ENCODE measurements around the gene SEC14L1.
"Not testable (repeated sequence)": the region's sequence is repeated elsewhere in the genome, so short reads cannot be mapped to it uniquely, and the experiment has no call there.

The SEC14L1 gene

GRCh38 chr17:77140878-77141767 lies at the start of gene SEC14L1:
Gene SEC14L1, plus strand, starts transcription at chr17:77140969. Its CDS starts 2,628 bp downstream, at chr17:77143597.
- DNase-seq (ENCODE audit: low spot score): peak; percentile 37

- no peak for DNase-seq (ENCODE audit: low spot score)
Observed at GRCh38 chr17:77092025-77092424, 48.7 kb upstream of the SEC14L1 start.

GRCh38 chr17:77095461-77095860 lies 45.3 kb upstream of the SEC14L1 start:
- no peak for DNase-seq (ENCODE audit: low spot score)

DNA sequence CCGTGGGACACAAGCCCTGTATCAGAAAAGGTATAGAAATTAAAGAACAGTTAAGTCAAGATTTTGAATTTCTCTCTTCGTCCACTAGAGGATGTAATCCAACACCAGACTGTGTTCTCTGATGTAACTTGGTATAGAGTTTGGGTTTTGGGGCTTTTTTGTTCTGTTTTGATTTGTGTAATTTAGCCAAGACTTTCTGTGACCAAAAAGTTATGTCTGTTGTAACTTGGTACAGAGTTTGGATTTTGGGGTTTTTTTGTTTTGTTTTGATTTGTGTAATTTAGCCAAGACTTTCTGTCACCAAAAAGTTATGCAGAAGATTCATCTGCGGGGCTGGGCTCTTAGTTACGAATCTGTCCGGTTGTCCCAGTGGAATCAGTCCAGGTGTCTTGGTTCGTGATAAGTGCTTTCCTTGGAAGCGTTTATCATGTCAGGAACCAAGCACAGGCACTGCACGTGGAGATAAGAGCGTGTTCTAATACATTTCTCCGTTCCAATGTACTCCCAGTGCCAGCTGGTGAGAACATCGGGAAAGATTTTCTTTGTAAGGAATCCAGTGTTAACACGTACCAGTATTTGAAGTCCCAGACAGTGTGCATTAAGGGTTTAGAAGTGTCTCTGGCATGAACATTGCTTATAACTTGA lies 44.1 kb upstream of the SEC14L1 start:
- peak; percentile 28 for DNase-seq (ENCODE audit: low spot score)

DNA sequence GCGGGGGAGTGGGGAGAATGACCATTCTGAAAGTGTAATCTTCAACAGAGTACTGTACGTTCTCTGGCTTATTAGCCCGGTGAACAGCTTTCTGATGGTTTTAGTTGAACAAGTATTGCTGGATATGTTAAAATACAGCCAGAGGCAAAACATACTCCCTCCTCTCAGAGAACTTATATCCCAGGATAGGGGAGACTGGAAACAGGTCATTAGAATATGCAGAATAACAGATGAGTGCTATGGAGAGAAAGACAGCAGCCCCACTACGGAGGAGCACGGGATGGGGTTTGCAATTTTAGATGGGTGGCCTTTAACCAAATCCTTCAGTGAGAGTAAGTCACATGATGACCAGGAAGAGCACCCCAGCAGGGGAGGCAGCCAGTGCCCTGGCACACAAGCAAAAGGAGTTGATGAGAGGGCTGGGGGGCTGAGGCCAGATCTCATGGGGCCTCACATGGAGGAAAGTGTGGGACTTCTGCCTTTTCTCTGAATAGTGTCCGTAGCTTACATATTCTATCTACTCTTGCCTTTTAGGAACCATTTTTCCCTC lies 43.1 kb upstream of the SEC14L1 start:
- DNase-seq (ENCODE audit: low spot score): no peak

- peak; percentile 47 for DNase-seq (ENCODE audit: low spot score)
Observed at GRCh38 chr17:77098884-77099545, 41.8 kb upstream of the SEC14L1 start.

DNA sequence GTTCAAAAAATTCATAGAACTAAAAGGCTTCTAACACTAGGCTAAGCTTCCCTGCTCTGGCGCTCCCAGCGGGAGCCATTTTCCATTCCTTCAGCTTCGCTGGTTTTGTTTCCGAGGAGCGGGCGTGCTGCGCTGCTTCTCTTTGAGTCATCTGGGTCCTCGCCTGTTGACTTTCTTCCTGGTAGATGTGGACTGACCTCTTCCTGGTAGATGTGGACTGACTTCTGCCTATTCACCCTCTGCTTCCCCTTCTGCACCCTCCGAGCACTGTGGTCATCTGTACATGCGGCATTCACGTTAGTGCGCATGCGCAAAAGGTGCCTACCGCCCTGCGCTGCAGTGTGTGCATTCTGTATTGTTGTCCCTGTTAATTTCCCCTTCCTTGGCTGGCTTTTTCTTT lies 40.8 kb upstream of the SEC14L1 start:
- no peak for DNase-seq (ENCODE audit: low spot score)

DNA sequence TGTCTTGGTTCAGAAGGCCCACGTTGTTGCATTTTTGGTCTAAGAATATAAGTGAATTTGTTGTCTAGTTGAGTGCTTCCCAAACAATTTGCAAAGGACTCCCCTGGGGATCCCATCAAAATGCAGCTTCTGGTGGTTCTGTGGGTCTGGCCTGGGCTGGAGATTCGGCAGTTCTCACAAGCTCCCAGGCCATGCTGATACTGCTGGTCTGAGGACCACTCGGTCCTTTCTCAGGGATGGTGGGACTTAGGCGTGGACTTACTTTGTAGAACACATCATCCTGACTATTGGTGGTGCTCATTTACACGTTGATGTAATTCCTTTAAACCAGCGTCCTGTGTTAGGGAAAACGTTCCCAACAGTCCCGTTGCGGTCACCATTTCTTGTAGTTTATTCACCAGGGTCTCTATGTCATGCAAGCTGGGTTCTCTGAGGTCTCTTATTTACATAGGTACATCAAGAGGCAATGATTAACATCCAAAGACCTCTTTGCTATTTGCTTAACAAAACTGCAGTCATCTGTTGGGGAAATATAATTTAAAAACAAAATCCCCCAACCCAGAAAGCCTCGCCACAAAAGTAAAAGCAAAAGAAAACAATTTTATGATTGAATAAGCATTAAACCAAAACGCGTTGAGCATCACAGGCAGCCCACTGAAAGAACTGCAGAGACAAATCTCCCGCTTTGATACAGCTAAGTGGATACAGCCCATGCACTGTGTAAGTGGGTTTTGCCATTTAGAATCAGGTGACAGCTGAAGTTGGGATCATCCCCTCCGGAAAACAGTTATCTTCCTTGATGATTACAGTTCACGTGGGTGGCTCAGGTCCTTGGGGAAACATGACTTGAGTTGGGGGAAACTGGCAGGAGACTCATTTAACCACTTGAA lies 39.0 kb upstream of the SEC14L1 start:
- DNase-seq (ENCODE audit: low spot score): no peak

DNA sequence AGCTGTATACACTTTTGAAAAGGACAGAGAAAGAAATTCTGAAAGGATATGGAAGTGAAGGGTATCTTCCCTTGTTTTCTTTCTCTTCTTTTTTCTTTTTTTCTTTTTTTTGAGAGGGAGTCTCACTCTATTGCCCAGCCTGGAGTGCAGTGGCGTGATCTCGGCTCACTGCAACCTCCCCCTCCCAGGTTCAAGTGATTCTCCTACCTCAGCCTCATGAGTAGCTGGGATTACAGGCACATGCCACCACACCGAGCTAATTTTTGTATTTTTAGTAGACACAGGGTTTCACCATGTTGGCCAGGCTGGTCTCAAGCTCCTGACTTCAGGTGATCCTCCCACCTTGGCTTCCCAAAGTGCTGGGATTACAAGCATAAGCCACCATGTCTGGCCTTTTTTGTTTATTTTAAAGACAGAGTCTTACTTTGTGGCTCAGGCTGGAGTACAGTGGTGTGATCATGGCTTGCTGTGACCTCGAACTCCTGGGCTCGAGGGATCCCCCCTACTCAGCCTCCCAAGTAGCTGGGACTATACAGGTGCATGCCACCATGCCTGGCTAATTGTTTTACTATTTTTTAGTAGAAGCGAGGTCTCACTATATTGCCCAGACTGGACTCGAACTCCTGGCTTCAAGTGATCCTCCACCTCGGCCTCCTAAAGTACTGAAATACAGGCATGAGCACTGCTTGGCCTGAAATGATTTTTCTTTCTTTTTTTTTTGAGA lies 38.2 kb upstream of the SEC14L1 start:
- DNase-seq (ENCODE audit: low spot score): not testable (repeated sequence)

DNA sequence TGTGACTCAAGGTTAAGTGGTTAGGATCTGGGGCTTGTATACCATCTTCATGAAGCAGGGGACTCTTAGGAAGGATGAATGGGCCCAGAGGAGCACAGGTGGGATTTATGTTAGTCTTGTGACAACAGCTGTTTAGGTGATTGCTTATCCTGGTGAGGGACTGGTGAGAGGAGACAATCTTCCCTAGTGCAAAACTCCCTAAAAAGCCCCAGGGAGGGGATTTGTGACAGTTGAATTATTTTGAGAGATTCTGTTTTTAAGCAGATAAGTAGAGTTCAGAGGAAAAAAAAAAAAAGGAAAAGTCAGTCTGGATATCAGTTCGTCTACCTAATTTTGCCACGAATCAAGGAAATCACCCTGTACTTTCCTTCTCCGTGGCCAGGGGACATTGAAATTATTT lies 35.1 kb upstream of the SEC14L1 start:
- DNase-seq (ENCODE audit: low spot score): no peak

DNA sequence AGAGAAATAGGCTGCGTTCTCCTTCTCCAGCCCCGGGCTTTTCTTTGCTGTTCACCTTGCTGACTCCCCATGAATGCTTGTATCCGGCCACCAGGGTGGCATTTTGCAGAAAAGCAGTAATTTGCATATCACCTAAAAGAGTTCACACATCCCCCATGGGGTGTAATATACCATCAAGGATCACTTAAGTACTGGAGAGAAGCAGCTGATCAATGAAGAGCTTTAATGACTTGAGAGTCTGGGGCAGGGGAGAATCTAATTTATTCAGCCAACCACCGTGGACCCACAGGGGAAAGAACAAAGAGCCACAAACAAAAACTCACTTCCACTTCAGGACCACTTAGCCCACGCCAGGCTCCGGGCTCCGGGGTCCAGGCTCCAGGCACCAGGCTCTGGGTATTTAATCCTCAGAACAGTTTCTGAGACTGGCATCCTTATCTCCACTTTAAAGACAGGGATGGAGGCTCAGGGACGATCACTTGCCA lies 33.9 kb upstream of the SEC14L1 start:
- DNase-seq (ENCODE audit: low spot score): no peak

DNA sequence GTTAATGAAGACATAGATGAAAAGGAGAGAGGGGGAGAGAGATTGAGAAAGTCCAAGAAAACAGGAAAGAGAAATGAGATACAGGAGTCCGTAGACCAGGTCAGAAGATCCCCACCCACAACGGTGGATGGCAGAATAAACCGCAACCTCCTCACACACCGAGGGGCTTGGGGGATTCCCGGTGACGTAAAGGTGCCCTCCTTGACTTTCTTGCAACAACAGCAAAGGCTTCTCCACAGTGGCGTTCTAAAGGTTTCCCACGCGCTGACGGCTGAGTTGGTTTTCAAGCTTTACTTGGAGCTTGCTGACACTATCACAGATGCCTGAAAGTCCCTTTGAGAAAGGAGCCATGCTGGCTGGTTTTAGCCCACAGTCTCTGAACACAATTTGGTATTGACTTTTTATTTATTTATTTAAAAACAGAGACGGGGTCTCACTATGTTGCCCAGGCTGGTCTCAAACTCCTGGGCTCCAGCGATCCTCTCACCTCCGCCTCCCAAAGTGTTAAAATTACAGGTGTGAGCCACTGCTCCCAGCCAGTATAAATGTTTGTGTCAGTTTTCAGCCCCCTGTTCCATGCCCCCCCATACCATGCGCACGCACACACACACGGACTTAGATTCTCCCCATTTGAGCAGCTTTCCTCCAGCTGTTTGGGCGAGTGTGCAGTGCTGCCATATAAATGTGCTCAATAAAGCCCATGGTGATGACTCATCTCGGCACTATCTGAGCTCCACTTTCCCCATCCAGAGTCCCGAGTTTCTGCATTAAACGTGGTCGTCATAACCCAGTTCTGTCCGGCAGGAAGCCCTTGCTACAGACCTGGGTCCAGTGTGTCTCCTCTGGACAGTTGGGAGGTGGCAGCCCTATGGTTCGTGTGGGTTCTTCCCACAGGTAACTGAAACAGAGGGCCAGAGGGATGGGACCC lies 33.0 kb upstream of the SEC14L1 start:
- DNase-seq (ENCODE audit: low spot score): no peak

DNA sequence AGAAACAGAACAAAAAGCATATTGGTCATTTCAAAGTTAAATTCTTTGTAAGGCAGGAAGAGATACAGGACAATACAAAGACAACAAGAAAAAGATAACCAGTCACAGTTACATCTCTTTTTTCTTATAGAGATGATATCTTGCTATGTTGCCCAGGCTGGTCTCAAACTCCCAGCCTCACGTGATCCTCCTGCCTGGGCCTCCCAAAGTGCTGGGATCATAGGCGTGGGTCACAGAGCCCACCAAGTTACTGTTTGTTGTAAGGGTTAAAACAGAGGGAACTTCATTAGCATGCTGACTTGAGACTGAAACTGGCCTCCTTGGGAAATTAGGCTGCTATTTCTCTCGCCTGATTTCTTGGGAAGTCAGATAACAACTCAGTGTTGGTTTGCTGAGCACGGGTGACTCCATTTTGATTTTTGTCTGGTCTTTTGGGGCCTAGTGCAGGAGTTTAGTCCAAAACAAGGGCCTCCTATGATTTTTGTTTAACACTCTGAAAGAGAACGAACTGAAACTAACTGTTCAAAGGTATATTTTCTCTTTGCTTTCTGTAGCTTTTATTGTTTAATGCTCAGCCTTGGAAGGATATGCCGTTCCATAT lies 31.5 kb upstream of the SEC14L1 start:
- DNase-seq (ENCODE audit: low spot score): no peak

DNA sequence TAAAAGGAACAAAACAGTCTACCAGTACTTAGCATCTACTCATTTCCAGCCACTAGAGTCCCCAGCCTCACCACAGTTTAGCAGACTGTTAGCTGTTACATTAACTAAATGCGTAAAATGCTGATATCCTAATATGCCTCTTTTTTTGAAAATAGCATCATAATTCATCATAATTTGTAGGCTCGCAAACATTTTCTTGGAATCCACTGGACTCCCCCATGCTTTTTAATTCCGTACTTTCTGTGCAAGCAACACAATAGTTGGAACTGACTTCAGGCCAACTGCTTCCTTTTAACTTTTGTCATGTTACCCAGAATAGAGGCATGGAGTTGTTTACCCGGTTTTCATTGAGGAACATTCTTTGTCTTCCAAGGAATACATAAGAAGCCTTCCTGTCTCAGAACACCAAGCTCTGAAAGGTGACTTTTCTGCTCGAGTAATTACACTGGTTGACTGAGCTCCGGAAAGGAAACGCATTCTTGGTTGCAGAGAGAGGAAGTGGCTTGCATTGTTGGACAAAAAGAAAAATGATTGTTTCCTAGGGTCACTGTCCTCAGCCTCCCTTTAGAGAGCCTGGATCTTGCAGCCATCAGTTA lies 30.9 kb upstream of the SEC14L1 start:
- DNase-seq (ENCODE audit: low spot score): no peak

DNA sequence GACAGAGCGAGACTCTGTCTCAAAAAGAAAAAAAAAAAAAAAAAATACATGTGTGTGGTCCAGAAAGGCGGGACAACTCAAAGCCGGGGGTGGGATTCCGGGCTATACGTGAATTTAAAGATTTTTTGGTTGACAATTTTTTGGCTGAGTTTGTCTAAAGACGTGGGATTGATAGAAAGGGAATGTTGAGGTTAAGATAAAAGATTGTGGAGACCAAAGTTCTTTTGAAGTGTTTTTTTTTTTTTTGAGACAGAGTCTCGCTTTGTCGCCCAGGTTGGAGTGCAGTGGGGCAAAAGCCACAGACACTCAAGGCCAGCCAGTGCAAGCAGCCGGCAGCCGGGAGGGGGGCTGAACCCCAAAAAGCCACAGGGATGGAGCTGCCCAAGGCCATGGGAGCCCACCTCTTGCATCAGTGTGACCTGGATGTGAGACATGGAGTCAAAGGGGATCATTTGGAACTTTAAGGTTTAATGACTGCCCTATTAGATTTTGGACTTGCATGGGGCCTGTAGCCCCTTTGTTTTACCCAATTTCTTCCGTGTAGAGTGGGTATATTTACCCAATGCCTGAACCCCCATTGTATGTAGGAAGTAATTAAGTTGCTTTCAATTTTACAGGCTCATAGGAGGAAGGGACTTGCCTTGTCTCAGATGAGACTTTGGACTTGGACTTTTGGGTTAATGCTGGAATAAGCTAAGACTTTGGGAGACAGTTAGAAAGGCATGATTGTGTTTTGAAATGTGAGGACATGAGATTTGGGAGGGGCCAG lies 29.4 kb upstream of the SEC14L1 start:
- DNase-seq (ENCODE audit: low spot score): not testable (repeated sequence)

- DNase-seq (ENCODE audit: low spot score): no peak
Observed at GRCh38 chr17:77111934-77112296, 28.9 kb upstream of the SEC14L1 start.

GRCh38 chr17:77115510-77115909 lies 25.3 kb upstream of the SEC14L1 start:
- DNase-seq (ENCODE audit: low spot score): no peak

DNA sequence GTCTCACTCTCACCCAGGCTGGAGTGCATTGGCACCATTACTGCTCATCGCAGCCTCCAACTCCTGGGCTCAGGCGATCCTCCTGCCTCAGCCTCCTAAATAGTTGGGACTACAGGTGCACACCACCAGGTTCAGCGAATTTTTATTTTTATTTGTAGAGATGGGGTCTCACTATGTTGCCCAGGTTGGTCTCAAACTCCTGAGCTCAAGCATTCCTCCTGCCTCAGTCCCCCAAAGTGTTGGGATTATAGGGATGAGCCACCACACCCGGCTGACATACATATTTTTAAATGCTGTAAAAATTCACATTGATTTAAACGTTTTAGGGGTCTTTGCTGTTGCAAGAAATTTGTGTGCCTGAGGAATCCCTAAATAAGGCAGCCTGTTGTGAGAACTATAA lies 24.8 kb upstream of the SEC14L1 start:
- DNase-seq (ENCODE audit: low spot score): no peak
